Panc1 (cell line): Measurements from ENCODE around the gene SORBS1.

Experiments used
- POLR2AphosphoS5 ChIP-seq: IDR thresholded peaks from 2 replicates; pipeline ENCODE4 v1.6.1; 2012; ENCODE audit warnings: mild to moderate bottlenecking, low read depth, low read length, moderate library complexity
- REST ChIP-seq, 2 experiments: IDR thresholded peaks; 2 replicates each; pipeline ENCODE4 v1.6.1; 2011 to 2012; ENCODE audit warnings: low read depth in 2 of 2, control low read depth in 1 of 2, low read length in 1 of 2, mild to moderate bottlenecking in 1 of 2, moderate library complexity in 1 of 2; ENCODE audit not compliant: insufficient read depth in 1 of 2
- TF ChIP-seq, protein P1 (sequence below): fragments of 450-650 bp; IDR thresholded peaks from 2 replicates; pipeline ENCODE4 v1.5.1; 2017; ENCODE audit warnings: mild to moderate bottlenecking

DNA sequence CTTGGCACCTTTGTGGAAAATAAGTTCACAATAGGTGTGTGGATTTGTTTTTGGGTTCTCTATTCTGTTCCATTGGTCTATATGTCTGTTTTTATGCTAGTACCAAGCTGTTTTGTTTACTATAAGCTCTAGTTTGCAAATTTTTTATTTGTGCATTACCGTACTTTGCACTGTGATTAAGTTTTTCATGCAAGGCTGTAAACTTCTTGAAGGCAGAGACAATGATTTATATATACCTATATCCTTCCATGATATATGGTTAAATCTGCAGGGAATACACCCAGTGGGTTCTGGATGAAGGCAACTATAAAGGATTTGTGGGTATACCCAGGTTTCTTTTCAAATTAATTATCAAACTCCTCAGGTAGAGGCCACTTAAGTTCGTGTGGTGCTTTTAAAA, 178.6 kb downstream of the SORBS1 start:
- TF ChIP-seq POLR2AphosphoS5 (no peak), REST (IDR thresholded peaks at IDR 0.05; ENCODE audit: insufficient read depth in 1 of 2, low read depth in 2 of 2, low read length in 1 of 2) (no peak)
- TF ChIP-seq, protein P1, sequence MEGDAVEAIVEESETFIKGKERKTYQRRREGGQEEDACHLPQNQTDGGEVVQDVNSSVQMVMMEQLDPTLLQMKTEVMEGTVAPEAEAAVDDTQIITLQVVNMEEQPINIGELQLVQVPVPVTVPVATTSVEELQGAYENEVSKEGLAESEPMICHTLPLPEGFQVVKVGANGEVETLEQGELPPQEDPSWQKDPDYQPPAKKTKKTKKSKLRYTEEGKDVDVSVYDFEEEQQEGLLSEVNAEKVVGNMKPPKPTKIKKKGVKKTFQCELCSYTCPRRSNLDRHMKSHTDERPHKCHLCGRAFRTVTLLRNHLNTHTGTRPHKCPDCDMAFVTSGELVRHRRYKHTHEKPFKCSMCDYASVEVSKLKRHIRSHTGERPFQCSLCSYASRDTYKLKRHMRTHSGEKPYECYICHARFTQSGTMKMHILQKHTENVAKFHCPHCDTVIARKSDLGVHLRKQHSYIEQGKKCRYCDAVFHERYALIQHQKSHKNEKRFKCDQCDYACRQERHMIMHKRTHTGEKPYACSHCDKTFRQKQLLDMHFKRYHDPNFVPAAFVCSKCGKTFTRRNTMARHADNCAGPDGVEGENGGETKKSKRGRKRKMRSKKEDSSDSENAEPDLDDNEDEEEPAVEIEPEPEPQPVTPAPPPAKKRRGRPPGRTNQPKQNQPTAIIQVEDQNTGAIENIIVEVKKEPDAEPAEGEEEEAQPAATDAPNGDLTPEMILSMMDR: no peak
